ENCODE measurements around the gene IL34. TPM values are rescaled to one million over a fixed set of nuclear protein-coding genes. Genes with fewer than 3 reads are reported as not detected.
A peak's percentile ranks its signal among the peaks of the same experiment; 100 is the strongest.
"Not testable (repeated sequence)": the region's sequence is repeated elsewhere in the genome, so short reads cannot be mapped to it uniquely, and the experiment has no call there.

The IL34 gene
- total RNA-seq, 1 experiment from 2014 or later = 0.75 TPM

- Histone ChIP-seq H3K27me3 (no peaks in the 10 kb centered on the region), H3K36me3 (no peaks in the 10 kb centered on the region), H3K4me3 (no peak overlapping the region), H3K9me3 (replicated peaks) (no peaks in the 10 kb centered on the region), H3K27ac (no peak overlapping the region), H3K4me1 (no peaks in the 10 kb centered on the region)
- no peak for DNase-seq
These were observed 33.4 kb upstream of the IL34 start for GRCh38 chr16:70612931-70613330.

GRCh38 chr16:70614208-70614951 lies 32.0 kb upstream of the IL34 start:
- H3K9me3 ChIP-seq (replicated peaks) = no peaks in the 10 kb centered on the region
- no peak overlapping the region for H3K4me3 ChIP-seq
- no peak overlapping the region for H3K27ac ChIP-seq
- H3K27me3 ChIP-seq = no peaks in the 10 kb centered on the region
- no peak for DNase-seq
- no peaks in the 10 kb centered on the region for H3K36me3 ChIP-seq
- H3K4me1 ChIP-seq = no peaks in the 10 kb centered on the region

GRCh38 chr16:70615945-70616344 lies 30.4 kb upstream of the IL34 start:
- Histone ChIP-seq H3K27me3 (no peaks in the 10 kb centered on the region), H3K27ac (no peak overlapping the region), H3K9me3 (replicated peaks) (no peaks in the 10 kb centered on the region), H3K4me3 (no peak overlapping the region), H3K36me3 (no peaks in the 10 kb centered on the region), H3K4me1 (no peaks in the 10 kb centered on the region)
- no peak for DNase-seq

- not testable (repeated sequence) for H3K4me1 ChIP-seq; H3K27me3 ChIP-seq; H3K27ac ChIP-seq; H3K4me3 ChIP-seq; DNase-seq; H3K9me3 ChIP-seq (replicated peaks); H3K36me3 ChIP-seq
These were observed 24.5 kb upstream of the IL34 start for GRCh38 chr16:70621864-70622263.

GRCh38 chr16:70627696-70628095 lies 18.7 kb upstream of the IL34 start:
- DNase-seq = no peak
- no peaks in the 10 kb centered on the region for H3K36me3 ChIP-seq
- no peaks in the 10 kb centered on the region for H3K9me3 ChIP-seq (replicated peaks)
- H3K4me1 ChIP-seq = no peaks in the 10 kb centered on the region
- H3K27me3 ChIP-seq = no peaks in the 10 kb centered on the region
- H3K4me3 ChIP-seq = no peak overlapping the region
- no peak overlapping the region for H3K27ac ChIP-seq

GRCh38 chr16:70630960-70631745 lies 15.2 kb upstream of the IL34 start:
- Histone ChIP-seq H3K4me1 (no peaks in the 10 kb centered on the region), H3K36me3 (no peaks in the 10 kb centered on the region), H3K27ac (no peak overlapping the region), H3K27me3 (no peaks in the 10 kb centered on the region), H3K9me3 (replicated peaks) (no peaks in the 10 kb centered on the region), H3K4me3 (no peak overlapping the region)
- DNase-seq = no peak

GRCh38 chr16:70632273-70632672 lies 14.1 kb upstream of the IL34 start:
- no peak overlapping the region for H3K27ac ChIP-seq
- no peak for DNase-seq

GRCh38 chr16:70633617-70634016 lies 12.7 kb upstream of the IL34 start:
- H3K4me1 ChIP-seq; H3K9me3 ChIP-seq (replicated peaks); H3K4me3 ChIP-seq; DNase-seq; H3K27ac ChIP-seq; H3K27me3 ChIP-seq; H3K36me3 ChIP-seq: not testable (repeated sequence)

More at GRCh38 chr16:70632273-70632672, 14.1 kb upstream of the IL34 start:
- H3K36me3 ChIP-seq = no peaks in the 10 kb centered on the region
- H3K4me3 ChIP-seq = no peak overlapping the region
- no peaks in the 10 kb centered on the region for H3K27me3 ChIP-seq
- no peaks in the 10 kb centered on the region for H3K9me3 ChIP-seq (replicated peaks)
- no peaks in the 10 kb centered on the region for H3K4me1 ChIP-seq

GRCh38 chr16:70634861-70635260 lies 11.5 kb upstream of the IL34 start:
- no peak for DNase-seq
- Histone ChIP-seq H3K9me3 (replicated peaks) (no peaks in the 10 kb centered on the region), H3K36me3 (no peaks in the 10 kb centered on the region), H3K4me3 (no peak overlapping the region), H3K4me1 (peaks cover 5% of the 10 kb centered on the region), H3K27ac (no peak overlapping the region), H3K27me3 (no peaks in the 10 kb centered on the region)

GRCh38 chr16:70635336-70636016 lies 10.9 kb upstream of the IL34 start:
- H3K36me3 ChIP-seq = no peaks in the 10 kb centered on the region
- H3K27ac ChIP-seq = no peak overlapping the region
- H3K27me3 ChIP-seq = no peaks in the 10 kb centered on the region
- peaks cover 5% of the 10 kb centered on the region for H3K4me1 ChIP-seq
- no peaks in the 10 kb centered on the region for H3K9me3 ChIP-seq (replicated peaks)
- H3K4me3 ChIP-seq = no peak overlapping the region
- DNase-seq = no peak

- no peak overlapping the region for H3K27ac ChIP-seq
- DNase-seq = peak; percentile 45 to 56
- H3K9me3 ChIP-seq (replicated peaks) = no peaks in the 10 kb centered on the region
- no peaks in the 10 kb centered on the region for H3K36me3 ChIP-seq
- no peaks in the 10 kb centered on the region for H3K27me3 ChIP-seq
- no peak overlapping the region for H3K4me3 ChIP-seq
- H3K4me1 ChIP-seq = peaks cover 5% of the 10 kb centered on the region
These were observed 7.3 kb upstream of the IL34 start for GRCh38 chr16:70638814-70639792.

GRCh38 chr16:70642633-70643032 lies 3.7 kb upstream of the IL34 start:
- H3K4me3 ChIP-seq = no peak overlapping the region
- DNase-seq = no peak
- H3K4me1 ChIP-seq = peaks cover 16% of the 10 kb centered on the region
- no peak overlapping the region for H3K27ac ChIP-seq
- H3K27me3 ChIP-seq = no peaks in the 10 kb centered on the region
- no peaks in the 10 kb centered on the region for H3K36me3 ChIP-seq
- H3K9me3 ChIP-seq (replicated peaks) = no peaks in the 10 kb centered on the region

- not testable (repeated sequence) for H3K4me3 ChIP-seq; H3K27me3 ChIP-seq; H3K36me3 ChIP-seq; H3K9me3 ChIP-seq (replicated peaks); DNase-seq; H3K27ac ChIP-seq
- peaks cover 17% of the 10 kb centered on the region for H3K4me1 ChIP-seq
These were observed 3.1 kb upstream of the IL34 start for GRCh38 chr16:70643264-70643663.
